Stimulated activated CD8-positive, alpha-beta memory T cell treated with anti-CD3 and anti-CD28 coated beads, Interleukin-12 subunit alpha, Interleukin-12 subunit beta, amount 100 ng/mL, for 24 hours (primary cell): Measurements from ENCODE around the gene WDR76.

ENCODE experiments used
- DNase-seq: peaks from one replicate; pipeline ENCODE4 v3.0.0-alpha.2; 2020; ENCODE audit errors: extremely low read depth

The WDR76 gene

DNA sequence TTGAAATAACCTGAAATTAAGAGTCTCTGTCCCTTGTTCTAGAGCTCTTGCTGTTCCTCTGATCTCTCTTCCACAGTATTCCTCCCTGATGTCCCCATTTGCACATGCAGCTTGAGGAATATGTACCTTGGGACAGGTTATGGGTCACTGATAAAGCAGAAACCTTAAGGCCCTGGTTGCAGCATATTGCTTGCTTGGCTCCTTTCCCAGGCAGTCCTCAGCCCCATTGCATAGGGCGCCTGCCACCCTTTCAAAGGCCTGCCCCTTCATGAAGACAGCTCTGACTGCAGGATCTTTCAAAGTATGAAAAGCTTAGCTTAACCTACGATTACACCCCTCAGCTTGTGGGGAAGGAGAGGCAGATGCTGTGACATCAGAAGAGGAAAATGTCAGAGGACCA lies 51.6 kb downstream of the WDR76 start:
- DNase-seq, result no peak

DNA sequence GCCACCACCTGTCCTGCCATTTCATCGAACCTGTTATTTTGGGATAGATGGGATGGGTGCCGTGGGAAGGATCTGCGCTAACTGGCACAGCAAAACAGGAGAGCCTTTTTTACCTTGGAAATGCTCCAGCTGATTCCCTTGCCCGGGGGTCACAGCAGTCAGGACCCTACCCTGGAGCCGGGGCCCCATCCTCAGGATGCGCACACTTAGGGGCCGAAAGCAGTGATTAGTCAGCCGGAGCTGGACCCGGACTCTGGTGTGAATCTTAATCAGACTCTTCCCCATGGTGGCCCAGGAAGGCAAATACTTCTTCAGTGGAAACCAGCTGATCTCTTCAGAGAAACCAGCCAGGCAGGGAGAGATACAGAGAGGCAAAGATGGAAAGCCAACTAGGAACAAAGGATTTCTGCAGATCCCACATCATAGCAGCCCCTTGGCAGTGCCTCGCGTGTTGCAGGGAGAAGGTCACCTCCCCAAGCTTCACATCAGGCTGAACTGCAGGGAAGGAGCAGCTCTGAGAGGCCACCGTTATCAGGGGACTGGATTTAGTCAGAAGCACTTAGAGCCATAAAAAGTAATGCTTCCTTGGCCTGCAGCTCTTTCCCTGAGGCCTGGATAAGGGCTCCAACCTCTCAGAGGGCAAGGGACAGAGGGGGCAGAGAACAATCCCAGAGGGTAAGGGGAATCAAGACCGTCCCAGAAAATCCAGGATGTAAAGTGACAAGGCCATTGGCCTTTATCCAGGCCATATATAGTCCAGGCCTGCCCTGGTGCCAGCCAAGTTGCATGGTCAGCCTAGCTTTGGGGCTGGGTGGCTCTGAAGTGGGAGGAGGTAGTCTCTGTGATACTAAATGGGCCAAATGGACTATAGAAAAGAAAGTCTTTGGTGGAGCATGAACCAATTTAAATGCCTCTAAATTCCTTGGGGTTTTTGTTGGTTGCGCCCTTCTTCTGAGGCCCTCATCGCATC lies 52.9 kb downstream of the WDR76 start:
- no peak for DNase-seq

DNA sequence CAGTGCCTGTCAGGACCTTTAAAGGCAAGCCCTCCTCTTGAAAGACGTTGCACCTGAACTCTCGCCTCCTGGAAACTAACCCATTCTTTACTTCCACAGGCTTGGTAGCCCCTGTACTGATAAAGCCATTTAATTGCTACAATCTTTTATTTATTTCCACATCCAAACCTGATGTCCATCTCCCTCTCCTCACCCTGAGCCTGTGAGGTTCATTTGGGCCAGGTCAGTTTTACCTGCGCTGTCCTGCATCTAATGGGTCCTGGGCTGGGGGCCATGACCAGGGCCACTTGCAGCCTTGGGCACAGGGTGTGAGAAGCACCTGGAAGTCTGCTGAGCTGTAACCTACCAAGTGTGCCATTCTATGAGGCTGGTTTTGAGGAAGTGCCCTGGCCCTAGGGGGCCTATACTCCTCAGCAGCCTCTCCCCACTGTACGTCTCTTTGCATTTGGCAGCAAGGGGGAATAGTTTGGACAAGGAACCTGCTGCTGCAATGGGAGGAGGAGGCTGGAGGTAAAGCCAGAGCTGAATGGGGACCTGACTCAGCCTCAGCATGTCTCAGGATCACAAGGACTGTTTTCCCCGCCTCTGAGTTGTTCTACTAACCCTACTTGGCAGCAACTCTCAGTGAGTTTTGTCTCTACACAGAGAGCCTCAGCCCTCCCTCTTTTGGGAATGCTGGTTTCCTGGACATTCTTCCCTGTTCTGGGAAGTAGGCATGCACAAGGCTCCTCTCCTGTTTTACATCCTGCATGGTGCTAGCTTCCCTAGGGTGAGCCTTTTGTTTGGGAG lies 53.8 kb downstream of the WDR76 start:
- DNase-seq, result no peak

DNA sequence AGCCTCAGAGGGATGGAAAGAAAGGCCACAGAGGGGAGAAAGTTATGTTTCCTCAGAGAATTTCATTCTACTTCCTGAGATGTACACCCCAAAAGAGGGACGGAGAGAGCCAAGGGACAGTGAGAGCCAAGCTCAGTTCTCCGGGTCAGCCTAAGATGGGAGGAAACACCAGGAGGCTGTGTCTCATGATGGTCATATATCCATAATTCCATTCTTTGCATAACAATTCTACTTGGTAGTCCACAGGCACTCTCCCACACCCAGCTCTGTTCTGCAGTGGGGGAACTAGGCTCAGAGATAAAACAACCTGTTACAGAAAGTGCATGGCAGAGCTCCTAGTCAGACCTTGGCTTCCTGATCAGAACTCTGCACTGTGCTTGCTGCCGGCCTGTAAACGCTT lies 54.4 kb downstream of the WDR76 start:
- DNase-seq, result no peak

DNA sequence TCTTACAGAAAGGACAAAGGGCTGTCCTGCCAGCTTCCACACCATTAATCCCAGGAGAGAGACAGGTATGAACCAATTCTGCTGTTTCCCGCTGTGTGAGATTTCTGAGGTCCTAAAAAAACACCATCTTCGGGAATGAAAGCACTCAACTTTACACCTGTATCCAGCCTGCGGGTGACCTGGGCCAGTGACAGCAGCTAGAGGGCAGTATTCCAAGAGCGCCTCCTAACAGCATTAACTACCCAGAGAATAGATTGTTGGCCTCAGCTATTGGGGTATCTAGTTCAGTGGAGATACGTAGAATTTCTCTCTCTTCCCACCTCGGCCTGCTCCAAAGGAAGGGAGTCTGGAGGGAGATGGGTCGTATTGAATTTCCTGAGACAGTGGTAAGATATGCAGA lies 55.1 kb downstream of the WDR76 start:
- DNase-seq, result no peak

DNA sequence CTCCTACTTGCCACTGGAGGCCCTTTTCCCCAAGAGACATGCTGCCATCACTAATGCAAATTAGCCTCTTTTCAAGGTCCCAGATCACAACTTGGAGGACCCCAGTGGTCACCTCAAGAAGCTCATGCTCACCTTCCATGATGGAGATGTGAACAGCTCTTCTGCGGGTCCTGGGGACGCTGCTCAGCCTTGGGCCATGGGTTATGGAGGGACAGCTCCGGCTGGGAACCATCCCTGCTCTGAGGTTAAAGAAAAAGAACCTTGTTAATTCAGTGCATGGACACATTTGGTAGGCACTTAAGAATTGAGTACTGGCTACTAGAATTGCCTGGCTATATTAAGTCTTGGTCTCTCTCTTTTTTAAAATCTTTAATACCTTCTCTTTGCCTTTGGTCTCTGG lies 56.8 kb downstream of the WDR76 start:
- DNase-seq, result no peak

DNA sequence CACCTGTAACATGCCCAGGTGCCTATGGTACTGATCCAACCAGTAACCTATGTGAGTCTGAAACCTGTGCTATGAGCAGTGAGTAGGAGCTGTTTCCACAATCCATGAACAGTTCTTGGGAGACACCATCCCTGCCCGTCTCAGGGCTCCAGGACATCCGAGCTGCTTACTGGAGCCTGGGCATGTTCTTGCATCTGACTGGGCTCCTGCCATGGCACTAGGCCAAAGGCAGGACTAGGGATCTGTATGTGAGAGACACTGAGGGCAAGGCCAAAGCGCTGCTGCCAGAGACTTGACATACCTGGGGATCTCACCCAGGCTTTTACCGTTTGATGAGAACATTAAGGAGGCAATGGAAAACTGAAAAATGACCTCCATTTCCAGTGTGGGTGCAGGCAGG lies 59.8 kb downstream of the WDR76 start:
- DNase-seq, result no peak

DNA sequence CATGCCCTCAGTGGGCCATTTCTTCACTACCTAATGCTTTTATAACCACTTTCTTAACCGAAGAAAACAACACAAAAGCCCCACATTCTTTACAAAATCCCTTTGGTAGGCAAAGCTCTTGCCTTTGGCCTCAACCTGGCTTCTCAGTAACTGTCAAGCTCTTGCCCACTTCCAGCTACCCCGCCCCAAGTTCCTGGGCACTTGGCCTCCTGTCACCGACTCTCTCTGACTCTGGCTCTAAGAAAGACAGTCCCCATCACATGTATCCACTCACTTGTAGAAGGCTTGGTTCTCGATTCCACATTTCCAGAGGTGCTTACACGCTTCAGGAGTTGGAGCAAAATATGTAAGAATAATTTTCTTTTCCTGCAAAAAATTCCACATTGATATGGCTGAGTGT lies 61.1 kb downstream of the WDR76 start:
- DNase-seq, result no peak

DNA sequence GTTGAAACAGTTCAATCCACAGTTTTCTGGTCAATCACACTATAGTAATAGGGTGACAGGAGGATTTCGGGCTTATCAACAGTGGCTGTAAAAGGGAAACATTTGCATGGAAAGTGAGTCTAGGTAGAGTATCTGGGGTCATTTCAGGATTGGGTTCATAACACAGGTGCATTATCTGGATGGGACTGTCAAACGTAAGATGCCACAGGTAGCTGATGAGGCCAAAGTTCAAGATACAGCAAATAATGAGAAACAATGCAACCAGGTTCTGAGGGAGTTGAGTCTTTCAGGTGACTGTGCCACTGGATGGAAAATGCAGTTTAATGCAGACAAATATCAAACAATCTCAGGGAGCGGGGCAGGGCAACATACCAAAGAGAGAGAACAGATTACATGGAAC lies 62.2 kb downstream of the WDR76 start:
- no peak for DNase-seq

DNA sequence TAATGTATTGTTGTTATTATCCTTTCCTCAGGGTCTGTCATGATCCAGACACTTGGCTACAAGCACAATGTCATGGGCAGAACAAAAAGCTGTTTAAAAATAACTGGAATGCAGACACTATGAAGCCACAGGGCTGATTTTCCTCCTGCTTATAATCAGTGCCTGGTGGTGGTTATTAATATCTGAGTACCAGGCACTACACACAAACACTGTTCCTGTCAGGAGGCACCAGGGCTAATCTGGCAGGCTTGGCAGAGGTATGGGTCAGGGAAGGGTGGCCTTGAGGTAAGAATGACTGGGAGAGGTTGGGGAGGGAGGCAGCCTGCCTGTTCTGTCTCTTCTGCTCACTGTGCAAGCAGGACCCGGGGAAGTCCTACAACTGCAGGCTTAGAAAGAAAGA lies 67.2 kb downstream of the WDR76 start:
- DNase-seq, result no peak

DNA sequence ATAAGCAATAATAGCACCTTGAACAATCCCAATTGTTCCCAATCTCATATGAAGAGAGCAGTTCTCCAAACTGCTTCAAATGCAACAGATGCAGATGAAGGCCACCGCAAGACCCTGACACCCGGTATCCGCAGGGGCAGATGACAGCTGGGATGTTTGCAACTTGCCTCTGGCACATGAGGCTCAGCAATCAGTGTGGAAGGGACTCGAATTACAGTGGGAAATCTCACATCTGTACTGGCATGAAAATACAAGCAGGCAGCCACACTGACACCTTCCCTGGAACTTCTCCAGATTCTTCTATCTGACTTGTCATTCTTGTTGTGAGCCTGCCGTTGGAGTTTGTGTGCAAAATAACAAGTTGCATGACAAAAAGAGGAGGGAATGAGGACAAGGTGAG lies 68.8 kb downstream of the WDR76 start:
- DNase-seq, result no peak

DNA sequence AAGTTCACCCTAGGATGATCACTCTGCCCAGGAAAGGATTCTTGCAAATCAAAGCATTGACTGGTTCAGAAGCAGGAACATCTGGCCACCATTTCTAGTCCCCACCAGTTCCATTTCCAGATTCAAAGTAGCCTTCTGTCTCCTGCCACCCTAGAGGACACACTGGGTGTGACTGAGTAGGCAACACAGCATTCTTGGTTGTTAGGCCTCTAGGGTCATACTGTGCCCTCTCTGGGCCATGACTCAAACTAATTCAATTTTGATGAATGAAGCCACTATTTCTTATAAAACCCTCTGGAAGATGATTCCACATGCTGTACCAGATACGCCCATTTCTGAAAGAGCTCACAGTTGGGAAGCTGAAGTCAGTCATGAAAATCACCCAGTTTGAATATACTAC lies 69.7 kb downstream of the WDR76 start:
- no peak for DNase-seq

DNA sequence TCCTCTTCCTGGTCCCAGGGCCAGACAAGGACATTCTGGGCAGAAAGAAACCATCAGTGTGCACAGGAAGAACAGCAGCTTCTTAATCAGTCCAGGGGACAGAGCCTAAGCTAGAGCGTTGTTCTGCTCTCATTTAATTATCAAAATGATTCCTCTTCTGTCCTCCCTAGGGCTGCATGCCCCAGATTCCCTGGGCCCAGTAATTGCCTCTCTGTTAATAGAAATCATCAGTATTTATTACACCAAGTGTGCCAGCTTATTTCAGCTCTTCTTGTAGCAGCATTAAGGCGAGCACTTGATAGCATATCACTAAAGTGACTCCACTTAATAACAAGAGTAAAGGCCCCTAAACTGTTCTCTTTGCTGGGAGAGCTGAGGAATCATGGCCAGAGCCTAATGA lies 72.1 kb downstream of the WDR76 start:
- no peak for DNase-seq

DNA sequence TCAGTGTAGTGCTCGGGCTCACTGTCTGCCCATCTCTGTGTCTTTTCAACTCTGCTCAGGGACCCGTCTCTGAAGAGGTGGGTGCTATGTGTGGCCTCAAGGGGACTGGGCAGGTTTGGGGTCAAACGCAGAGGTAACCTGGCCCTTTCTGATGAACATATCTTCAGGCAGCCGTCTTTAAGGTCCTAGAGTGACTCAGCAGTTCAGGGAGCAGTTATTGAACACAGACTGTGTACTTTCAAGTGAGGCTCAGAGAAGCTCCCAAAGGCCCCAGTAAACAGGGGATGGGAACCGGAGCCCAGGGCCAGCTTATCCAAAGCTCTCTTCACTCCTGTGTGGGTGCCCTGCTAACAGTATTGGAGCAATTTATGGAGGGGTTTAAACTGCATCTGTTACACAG lies 73.1 kb downstream of the WDR76 start:
- no peak for DNase-seq

DNA sequence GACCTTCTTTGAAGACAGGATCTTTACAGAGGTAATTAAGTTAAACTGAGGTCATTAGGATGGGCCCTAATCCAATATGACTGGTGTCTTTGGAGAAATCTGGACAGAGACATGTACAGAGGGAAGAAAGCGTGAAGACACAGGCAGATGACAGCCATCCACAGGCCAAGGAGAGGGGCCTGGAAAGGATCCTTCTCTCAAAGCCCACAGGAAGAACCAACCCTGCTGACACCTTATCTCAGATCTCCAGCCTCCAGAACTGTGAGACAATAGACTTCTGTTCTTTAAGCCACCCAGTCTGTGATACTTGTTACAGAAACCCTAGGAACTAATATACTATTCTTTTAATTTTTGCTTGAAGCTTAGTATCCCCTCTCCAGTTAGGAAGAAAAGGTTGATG lies 74.2 kb downstream of the WDR76 start:
- no peak for DNase-seq

DNA sequence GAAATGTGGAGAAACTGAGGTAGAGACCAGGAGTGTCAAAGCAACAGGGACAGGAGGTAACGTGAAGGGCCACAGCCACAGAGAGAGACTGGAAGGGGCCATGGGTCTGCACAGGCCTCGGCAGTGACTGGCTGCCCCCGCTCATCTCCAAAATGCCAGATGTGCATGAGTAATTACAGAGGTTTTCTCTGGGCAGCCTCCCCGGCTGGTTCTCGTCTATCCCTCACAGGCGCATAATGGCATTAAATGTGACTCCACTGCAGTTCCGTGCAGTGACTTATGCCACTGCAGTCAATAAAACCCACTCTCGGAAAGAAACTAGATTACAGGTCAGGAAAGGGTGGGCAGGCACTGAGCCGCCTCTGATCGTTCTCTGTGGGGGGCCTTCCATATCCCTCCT lies 74.7 kb downstream of the WDR76 start:
- no peak for DNase-seq

DNA sequence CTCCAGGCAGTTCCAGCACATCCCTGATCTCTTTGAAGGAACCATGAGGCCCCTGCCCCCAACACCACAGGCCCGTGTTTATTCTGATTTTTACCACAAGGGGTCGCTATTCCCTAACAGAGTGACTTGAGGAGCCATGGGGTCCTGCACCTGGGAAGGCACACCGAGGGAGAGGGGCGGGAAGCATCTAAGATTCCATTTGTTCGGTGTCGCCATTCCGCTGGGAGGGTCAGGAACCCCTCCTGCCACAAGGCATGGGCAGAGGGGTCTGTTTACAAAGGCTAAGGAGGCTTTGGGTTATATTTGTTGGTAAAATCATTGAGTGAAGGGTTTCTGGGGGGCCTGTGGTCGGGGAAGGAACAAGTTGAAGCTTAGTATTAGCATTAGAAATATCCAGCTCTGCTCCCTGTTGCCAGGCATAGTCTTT lies 77.1 kb downstream of the WDR76 start:
- DNase-seq, result peak; percentile 5

DNA sequence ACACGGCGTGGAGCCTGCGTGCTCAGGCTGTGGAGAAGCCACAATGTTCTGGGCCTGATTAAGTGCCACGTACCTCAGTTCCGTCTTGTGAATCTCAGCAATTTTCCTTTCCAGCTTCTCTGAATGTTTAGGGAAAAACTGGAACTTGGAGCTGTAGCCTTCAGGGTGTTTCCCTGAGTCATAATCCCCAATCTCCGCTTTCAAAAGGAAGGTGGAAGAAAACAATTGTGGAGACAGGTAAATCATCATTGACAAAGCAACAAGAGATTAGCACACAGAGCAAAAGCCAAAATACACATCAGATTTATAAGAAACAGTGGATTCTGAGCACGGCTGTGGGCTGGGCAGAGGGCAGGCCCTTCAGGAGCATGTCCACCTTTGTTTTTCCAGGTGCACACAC lies 79.0 kb downstream of the WDR76 start:
- no peak for DNase-seq

DNA sequence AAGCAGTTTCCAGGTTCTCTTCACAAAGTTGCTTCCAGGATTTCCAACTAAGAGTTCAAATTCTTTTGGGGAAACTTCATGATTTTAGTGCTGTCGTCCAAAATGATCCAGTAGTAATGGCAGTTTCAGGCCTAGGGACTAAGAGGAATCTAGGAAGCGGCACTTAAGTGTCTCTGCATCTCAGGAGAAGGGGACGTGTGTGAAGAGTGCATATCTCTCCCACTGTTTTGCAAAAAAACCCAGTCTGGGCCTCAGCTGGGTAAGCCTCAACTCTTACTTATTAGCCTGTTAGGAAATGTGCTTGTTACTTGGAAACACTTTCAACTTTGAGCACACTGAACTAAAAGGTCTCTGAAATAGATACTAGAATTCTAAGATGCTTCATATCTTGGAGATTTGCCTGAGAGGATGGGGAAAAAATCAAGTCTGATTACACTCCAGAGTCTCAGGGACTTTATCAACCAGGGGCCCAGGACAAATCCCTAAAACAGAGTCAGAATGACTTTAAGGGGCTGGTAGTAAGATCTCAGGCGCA lies 81.8 kb downstream of the WDR76 start:
- no peak for DNase-seq

DNA sequence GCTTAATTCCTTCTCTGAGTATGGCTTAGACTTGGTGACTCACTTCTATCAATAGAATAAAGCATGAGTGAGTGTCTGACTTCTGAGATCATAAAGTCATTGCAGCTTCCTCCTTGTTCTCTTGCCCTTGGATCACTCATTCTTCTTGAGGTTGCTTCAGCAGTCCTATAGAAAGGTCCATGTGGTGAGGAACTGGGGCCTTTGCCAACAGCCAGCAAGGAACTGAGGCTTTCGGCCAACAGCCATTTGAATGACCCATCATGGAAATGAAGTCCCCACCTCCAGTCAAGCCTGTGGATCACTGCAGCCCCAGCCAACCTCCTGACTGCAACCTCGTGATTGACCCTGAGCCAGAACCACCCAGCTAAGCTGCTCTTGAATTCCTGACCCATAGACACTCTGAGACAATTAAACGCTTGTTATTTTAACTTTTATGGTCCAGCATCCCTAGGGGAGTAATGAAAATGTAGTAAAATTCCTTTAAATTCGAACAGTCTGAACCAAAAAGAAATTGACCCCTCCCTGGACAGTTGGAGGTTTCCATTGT lies 84.5 kb downstream of the WDR76 start:
- DNase-seq, result no peak

DNA sequence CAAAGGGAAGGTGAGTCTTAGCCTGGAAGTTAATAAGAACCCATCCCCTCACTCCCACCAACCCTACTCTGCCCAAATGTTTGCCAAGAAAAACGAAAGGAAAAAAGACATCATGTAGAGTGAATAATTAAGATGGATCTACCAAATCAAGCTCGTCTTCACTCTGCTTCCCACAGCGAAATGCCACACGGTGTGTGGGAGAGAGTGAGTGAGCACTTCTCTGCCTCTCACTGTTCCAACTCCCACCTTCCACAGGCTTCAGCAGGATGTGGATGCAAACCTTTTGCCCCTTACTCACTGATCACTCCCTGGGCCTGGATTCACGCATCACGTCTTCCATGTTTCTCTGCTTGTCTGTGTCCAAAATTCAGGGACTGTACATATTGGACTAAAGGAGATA lies 85.4 kb downstream of the WDR76 start:
- DNase-seq, result no peak

DNA sequence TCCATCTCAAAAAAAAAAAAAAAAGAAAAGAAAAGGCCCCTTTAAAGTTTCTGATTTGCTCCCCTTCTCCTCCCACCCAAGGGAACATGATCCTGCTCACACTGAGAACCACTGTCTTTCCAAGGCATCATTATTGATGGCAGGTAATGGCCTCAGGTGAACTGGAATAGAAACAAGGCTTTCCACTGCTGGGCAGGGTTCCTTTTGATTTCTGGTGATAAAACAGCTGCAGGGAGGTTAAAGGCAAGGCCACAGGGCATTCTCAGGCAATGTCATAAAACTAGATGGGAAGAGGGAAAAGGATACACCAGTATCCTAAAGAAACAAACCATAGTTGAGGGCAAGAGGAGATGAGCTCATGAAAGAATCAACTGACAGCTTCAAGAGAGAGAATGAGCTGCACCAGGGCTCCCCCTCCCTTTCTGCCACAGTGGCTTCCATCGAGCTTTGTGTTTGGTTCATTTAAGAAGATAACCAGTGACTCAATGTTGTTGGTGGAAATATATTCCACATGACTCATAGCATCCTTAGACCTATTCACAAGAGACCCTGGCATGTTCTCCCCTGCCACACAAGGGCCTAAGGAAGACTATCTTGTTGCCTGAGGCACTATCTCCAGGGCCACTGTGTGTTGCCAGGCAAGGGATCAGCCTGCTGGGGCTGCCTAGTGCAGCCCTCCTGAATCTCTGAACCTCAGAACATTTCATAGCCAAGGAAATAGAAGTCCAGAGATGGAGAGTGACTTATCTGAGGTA lies 86.4 kb downstream of the WDR76 start:
- DNase-seq, result no peak
